Fibroblast of skin of back (primary cell): Measurements from ENCODE around the gene EZR.

ENCODE experiments used
- DNase-seq: peaks from one replicate; pipeline ENCODE4 v3.0.0-alpha.2; 2013

EZR gene

DNA sequence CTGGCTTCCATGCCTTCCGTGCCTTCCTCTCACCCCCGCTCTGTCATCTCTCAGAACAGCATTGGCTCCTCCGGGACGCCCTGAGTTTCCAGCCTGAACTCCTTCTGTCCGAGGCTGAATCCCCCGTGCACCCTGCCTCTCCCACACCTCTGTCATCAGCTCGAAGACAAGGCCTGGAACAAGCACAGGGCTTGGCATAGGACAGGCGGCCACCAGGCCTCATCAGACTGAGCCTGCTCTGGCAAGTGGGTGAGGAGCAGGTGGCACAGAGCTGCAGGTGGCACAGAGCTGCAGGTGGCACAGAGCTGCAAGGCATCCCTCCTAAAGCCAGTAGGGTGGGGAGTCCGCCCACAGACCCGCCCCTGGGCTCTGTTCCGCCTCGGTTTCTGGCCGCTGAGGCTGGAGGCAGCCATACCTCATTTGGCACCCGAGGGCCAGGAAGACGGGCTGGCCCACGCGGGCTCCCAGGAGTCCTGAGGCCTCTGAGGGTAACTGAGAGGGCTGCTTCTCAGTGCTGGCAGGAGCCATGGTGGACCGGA is 60.2 kb downstream of the EZR start:
- no peak for DNase-seq

DNA sequence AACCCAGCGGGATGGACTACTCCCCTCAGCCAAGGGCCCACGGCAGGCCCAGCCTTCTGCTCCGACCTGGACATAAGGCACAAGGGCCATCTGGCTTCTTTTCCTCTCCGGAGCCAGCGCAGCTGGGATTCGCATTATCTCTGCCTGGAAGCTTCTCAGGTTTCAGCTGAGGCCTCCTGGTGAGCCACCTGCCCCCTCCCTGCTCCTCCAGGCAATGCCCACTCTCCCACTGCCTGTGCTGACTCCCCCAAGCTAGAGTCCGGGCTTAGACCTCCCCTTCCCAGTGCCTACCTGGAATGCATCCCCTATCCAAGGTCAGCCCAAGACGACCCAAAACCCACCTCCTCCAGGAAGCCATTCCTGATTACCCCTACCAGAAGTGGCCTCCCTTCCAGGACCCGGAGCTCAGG is 60.7 kb downstream of the EZR start:
- no peak for DNase-seq

DNA sequence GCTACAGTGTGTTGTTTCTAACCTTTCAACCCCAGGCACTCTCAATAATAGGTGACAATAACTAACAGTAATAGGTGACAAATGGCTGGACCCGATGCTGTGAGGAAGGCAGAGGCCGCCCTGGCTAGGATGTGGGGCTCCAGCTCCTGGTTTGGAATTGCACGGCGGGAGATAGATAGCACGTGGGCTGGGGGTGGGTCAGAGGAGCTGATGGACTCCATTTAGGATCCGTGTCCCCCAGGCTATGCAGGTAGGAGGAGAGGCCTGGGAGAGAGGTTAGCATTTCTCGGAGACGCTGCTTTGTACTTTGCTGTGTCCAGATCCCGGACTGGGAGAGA is 61.4 kb downstream of the EZR start:
- DNase-seq = no peak

DNA sequence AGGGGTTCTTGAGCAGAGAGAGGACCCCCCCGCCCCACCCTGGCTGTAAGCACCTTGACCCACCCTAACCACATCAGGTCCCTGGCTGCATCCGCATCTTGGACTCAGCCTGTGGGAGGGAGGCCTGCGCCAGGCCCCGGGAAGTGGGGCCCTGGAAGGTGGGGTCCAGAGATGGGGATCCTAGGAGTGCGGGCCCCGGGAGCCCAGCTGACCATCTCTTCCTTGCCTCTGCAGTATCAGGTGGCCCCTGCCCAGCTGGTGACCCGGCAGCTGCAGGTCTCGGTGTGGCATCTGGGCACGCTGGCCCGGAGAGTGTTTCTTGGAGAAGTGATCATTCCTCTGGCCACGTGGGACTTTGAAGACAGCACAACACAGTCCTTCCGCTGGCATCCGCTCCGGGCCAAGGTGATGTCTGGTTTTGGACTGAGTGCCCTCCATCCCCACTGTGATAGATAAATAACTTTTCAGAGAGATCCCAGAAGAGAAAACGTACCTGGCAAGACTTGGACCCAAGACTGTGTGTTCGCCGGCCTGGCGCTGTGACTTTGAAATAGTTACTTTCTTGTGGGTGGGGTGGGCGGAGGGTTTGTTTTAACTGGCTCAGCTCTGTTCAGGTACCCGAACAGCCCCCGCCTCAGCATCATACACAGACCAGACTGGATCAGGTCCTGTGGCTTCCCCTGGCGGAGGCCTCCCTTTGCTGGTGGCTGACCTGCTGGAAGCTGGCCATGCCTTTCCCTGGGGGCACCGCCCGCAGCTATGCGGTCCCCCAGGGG is 62.0 kb downstream of the EZR start:
- no peak for DNase-seq

GRCh38 chr6:158756126-158756525 is 63.0 kb downstream of the EZR start:
- no peak for DNase-seq

GRCh38 chr6:158755636-158756035 is 63.5 kb downstream of the EZR start:
- DNase-seq = no peak

- DNase-seq = no peak
Observed at GRCh38 chr6:158754738-158755137, 64.4 kb downstream of the EZR start.

- DNase-seq = no peak
Observed at GRCh38 chr6:158753811-158754210, 65.4 kb downstream of the EZR start.

GRCh38 chr6:158752613-158753012 is 66.6 kb downstream of the EZR start:
- DNase-seq = no peak

DNA sequence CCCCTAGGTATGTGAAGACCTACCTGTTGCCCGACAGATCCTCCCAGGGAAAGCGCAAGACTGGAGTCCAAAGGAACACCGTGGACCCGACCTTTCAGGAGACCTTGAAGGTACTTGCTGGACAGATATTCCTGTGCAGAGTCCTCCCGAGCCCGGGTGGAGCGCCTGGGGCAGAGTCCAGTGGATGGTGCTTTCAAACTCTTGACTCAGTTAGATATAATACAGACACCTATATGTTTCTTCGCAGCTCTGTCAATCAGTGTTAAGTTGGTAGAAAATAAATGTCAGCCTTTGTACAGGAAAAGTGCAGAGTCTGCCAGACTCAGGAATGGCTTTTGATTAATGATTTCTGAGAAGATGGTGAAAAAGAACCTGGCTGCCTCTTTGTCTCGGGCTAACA is 67.2 kb downstream of the EZR start:
- DNase-seq = no peak

DNA sequence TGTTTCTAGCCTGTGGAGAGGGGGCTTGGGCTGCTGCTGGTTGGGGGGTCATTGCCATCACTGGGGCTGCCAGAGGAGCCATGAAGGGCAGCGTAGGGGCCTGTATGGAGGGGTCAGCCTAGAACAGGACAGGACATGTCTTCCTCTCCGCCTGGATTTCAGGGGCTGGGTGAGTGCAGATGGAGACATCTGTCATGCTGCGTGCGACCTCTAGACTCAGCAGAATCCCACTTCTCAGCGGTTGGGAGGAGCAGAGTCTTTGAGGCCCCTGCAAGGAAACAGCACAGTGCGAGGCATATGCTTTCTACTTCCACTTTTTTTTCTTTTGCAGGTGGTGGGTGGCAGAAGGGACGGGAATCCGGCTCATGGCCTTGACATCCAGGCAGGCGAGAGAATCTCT is 67.9 kb downstream of the EZR start:
- no peak for DNase-seq

GRCh38 chr6:158744986-158745430 is 74.2 kb downstream of the EZR start:
- DNase-seq = no peak

DNA sequence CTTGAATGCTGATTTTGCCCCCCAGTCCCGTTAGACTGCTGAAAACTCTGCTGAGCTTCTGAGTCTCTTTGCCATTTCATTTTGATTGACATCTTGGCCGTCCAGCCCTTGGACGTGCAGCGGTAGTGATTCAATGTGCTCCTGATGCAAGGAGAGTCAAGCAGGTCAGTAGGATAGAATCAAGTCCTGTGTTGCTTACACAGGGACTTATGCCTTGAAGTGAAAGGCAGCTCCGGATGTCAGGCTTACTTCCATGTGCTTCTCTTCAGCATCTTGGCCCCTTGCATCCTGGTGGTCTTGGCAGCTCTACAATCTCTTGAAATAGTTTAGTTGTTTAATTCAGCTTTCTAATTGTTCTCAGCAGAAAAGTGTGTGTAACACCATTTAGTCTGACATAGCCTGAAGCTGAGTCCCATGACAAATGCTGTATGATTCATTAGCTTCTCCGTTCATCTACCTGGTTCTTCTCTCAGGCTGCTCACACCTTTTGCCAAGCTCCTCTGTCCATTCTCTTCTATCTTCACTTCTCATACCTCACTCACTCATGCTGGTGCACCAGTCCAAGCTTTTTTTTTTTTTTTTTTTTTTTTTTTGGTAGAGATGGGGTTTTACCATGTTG is 76.0 kb downstream of the EZR start:
- no peak for DNase-seq

DNA sequence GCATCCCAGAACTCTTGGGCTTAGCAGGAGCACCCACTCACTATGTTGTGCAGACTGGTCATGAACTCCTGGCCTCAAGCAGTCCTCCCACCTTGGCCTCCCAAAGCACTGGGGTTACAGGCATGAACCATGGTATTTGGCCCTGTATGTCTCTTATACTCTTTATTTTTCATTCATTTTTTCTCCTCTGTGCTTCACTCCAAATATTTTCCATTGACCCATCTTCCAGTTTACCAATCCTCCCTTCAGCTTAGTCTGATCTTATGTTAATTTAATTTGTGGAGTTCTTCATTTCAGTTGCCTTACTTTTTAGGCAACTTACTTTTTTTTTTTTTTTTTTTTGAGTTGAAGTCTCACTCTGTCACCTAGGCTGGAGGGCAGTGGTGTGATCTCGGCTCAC is 79.5 kb downstream of the EZR start:
- no peak for DNase-seq

DNA sequence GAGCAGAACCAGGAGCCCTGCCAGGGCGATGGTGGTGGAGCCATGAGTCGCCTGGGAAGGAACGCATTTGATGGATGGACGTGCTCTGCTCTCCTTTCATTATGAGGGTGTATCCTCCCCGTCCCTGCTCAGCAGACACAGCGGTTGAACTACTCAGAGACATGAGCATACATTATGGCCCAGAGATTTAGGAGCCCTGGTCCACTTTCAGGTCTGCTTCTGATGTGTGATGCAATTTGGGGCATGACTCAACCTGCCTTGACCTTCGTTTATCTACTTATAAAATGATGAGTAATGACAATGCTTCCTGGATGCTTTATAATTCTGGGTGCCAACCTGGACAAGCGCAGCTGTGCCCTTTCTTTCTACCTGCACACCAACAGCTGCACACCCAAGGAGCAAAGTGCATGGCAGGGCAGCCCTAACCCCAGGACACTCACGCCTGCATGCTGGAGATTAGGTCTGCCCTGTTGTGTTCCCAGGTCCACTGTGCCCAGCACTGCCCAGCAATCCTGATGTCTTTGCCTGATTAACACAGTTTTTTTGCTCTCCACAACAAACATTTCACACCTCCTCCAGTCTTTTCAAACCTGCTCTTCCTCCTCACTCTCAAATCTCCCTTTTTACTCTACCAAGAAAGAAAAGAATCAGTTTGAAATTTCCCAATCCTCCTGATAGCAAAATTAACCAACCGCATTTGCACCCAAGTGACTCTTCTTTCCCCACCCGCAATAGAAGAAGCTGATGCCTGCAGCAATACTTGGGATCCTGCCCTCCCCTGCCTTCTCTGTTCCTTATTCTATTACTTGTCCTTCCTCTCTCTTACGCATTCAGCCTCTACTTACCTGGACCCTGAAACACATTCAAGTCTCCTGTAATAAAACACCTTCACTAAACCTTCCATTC is 81.2 kb downstream of the EZR start:
- DNase-seq = peak; percentile 14

DNA sequence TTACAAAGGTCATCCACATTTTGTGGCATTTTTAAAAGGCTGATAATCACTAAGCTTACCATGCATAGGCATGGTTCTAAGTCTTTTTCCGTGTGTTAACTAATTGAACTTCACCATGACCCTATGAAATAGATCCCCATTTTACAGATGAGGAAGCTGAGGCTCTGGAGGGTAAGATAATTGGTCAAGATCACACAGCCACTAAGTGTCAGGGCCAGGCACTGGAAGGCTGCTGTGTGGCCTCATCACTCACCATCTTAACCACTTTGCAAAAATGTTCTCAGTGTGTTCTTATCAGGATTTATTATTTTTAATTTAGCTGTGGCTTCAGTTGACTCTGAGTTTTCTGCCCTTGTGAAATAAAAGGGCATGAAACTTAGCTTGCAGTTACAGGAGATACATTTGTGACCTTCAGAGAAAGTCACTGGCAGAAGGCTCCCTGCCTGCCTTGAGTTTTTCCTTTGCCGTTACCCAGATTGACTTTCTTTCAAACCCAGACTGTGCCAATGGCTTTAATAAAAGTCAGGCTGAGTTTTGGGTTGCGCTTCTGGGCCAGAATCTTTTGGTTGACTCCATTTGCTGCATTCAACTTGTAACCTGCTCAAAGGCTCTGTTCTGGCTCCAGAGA is 82.0 kb downstream of the EZR start:
- no peak for DNase-seq

GRCh38 chr6:158735009-158735408 is 84.2 kb downstream of the EZR start:
- no peak for DNase-seq

DNA sequence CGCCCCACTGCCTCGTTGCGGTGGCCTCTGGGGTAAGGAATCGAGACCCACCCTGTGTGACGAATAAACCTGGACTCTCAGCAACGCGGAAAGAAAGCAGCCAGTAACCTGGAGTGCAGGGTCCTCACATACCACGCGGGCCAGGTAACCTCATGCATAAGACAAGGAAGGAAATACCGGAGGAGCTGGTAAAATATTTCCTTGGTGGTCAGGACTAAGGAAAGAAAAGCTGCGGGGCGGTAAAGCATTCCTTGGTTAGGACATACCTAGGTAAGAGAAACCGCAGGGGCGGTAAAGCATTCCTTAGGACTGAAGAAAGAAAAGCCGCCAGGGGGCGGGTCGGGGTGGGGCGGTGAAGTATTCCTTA is 88.6 kb downstream of the EZR start:
- no peak for DNase-seq

GRCh38 chr6:158729906-158730540 is 89.1 kb downstream of the EZR start:
- no peak for DNase-seq

- no peak for DNase-seq
Observed at GRCh38 chr6:158725704-158726103, 93.5 kb downstream of the EZR start.

DNA sequence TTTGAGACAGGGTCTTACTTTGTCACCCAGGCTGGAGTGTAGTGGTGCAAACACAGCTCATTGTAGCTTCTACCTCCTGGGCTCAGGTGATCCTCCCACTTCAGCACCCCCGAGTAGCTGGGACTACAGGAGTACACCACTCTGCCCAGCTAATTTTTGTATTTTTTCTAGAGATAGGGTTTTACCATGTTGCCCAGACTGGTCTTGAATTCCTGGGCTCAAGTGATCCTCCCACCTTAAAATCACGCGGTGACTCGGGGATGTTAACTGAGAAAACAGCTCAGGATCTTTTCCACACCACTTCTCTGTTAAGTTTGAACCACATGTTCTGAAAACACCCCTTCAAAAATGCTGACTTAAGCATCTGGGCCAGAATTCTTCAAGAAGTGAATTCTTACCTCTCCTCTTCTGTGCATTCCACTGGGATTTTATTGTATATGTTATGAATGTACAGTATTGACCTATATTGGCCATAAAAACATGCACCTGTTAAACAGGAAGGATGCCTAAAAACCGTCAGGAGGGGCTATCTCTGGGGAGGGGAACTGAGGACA is 96.9 kb downstream of the EZR start:
- DNase-seq = no peak

- no peak for DNase-seq
Observed at GRCh38 chr6:158718461-158719046, 100.6 kb downstream of the EZR start.
